Measurements from ENCODE around the gene ARID1A. TPM values are rescaled to one million over a fixed set of nuclear protein-coding genes. Genes with fewer than 3 reads are reported as not detected.
"Not testable (repeated sequence)": the region's sequence is repeated elsewhere in the genome, so short reads cannot be mapped to it uniquely, and the experiment has no call there.

Gene ARID1A
- 71.7 TPM for total RNA-seq
- polyA plus RNA-seq (ENCODE audit: insufficient read depth, low read depth, low replicate concordance), result 9.9 TPM
- long read RNA-seq, donor 1, transcript ARID1A-217 (1 exons, 3,046 nt), result major isoform, 48 of 125 reads
- long read RNA-seq, donor 1, partial matches to known transcripts, result 74 of 125 reads
- long read RNA-seq, donor 1, other reads (novel, unspliced or antisense), result 0 of 125 reads
- long read RNA-seq, donor 2, transcript ARID1A-217 (1 exons, 3,046 nt), result major isoform, 23 of 40 reads
- long read RNA-seq, donor 2, partial matches to known transcripts, result 16 of 40 reads
- long read RNA-seq, donor 2, other reads (novel, unspliced or antisense), result 0 of 40 reads
- long read RNA-seq, donor 3, transcript ARID1A-217 (1 exons, 3,046 nt), result major isoform, 37 of 131 reads
- long read RNA-seq, donor 3, partial matches to known transcripts, result 94 of 131 reads
- long read RNA-seq, donor 3, other reads (novel, unspliced or antisense), result 0 of 131 reads
- long read RNA-seq, donor 4, transcript ARID1A-217 (1 exons, 3,046 nt), result major isoform, 19 of 46 reads
- long read RNA-seq, donor 4, partial matches to known transcripts, result 27 of 46 reads
- long read RNA-seq, donor 4, other reads (novel, unspliced or antisense), result 0 of 46 reads
- long read RNA-seq, donor 5, transcript ARID1A-217 (1 exons, 3,046 nt), result major isoform, 5 of 5 reads
- long read RNA-seq, donor 5, partial matches to known transcripts, result 0 of 5 reads
- long read RNA-seq, donor 5, other reads (novel, unspliced or antisense), result 0 of 5 reads
- long read RNA-seq, donor 6, transcript ARID1A-217 (1 exons, 3,046 nt), result major isoform, 6 of 18 reads
- long read RNA-seq, donor 6, partial matches to known transcripts, result 12 of 18 reads
- long read RNA-seq, donor 6, other reads (novel, unspliced or antisense), result 0 of 18 reads
- long read RNA-seq, donor 7, transcript ARID1A-217 (1 exons, 3,046 nt), result major isoform, 14 of 30 reads
- long read RNA-seq, donor 7, partial matches to known transcripts, result 10 of 30 reads
- long read RNA-seq, donor 7, other reads (novel, unspliced or antisense), result 6 of 30 reads
- long read RNA-seq, donor 8, transcript ARID1A-217 (1 exons, 3,046 nt), result major isoform, 50 of 89 reads
- long read RNA-seq, donor 8, partial matches to known transcripts, result 39 of 89 reads
- long read RNA-seq, donor 8, other reads (novel, unspliced or antisense), result 0 of 89 reads
- long read RNA-seq, donor 9, transcript ARID1A-217 (1 exons, 3,046 nt), result major isoform, 26 of 53 reads
- long read RNA-seq, donor 9, partial matches to known transcripts, result 27 of 53 reads
- long read RNA-seq, donor 9, other reads (novel, unspliced or antisense), result 0 of 53 reads
- long read RNA-seq, donor 10, transcript ARID1A-217 (1 exons, 3,046 nt), result major isoform, 40 of 75 reads
- long read RNA-seq, donor 10, partial matches to known transcripts, result 34 of 75 reads
- long read RNA-seq, donor 10, other reads (novel, unspliced or antisense), result 0 of 75 reads

DNA sequence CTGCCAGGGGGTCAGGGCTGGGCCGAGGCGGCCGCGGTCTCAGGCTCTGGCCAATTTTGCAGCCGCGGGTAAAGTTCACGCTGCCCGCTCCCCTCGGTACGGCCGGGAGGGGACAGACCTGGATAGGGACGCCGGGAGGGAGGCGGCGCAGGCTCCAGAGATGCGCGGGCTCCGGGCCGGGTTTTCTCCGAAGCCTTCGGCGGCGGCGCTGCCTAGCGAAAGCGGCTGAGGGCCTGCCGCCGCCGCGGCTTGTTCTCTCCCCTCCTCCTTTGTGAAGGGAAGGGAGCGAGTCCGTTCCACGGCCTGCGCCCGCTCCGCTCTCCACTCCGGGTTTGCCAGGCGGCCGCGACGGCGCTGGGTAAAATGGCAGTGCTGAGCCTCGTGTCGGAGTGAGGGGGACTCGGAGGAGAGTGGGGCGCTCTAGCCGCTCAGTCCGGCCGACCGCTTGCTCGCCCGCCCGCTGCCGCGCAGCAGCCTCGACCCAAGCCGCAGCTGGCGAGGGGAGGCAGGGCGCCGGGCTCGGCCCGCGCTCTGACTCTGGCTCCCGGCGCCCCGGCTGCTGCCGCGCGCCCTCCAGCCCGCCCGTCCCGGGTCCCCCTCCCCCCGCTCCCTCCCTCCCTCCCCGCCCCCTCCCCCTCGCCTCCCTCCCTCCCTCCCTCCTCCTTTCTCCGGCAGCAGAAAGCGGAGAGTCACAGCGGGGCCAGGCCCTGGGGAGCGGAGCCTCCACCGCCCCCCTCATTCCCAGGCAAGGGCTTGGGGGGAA lies at the start of gene ARID1A:
Gene ARID1A (plus strand): TSS at position 660 of the 763 bp plus-strand sequence. CDS start 389 bp downstream, outside the sequence.
- peak within 1 kb of the TSS; percentile 35 to 80 (median 59) for H3K9ac ChIP-seq (ENCODE audit: low read length in 3 of 3)
- H3K4me3 ChIP-seq (ENCODE audit: low read length in 3 of 3), result peak within 1 kb of the TSS; percentile 59 to 66 (median 65)
- TF ChIP-seq, protein P1, sequence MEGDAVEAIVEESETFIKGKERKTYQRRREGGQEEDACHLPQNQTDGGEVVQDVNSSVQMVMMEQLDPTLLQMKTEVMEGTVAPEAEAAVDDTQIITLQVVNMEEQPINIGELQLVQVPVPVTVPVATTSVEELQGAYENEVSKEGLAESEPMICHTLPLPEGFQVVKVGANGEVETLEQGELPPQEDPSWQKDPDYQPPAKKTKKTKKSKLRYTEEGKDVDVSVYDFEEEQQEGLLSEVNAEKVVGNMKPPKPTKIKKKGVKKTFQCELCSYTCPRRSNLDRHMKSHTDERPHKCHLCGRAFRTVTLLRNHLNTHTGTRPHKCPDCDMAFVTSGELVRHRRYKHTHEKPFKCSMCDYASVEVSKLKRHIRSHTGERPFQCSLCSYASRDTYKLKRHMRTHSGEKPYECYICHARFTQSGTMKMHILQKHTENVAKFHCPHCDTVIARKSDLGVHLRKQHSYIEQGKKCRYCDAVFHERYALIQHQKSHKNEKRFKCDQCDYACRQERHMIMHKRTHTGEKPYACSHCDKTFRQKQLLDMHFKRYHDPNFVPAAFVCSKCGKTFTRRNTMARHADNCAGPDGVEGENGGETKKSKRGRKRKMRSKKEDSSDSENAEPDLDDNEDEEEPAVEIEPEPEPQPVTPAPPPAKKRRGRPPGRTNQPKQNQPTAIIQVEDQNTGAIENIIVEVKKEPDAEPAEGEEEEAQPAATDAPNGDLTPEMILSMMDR (IDR thresholded peaks at IDR 0.05; ENCODE audit: borderline replicate concordance, extremely low read depth, insufficient read depth), result peak; percentile 2
- peaks cover 8 to 42% (median 31%) of the 10 kb centered on the region in 3 donors for H3K4me1 ChIP-seq (ENCODE audit: control insufficient read depth in 2 of 3, insufficient read depth in 2 of 3, low read depth in 1 of 3, low read length in 3 of 3)
- no peaks in the 10 kb centered on the region for H3K9me3 ChIP-seq (ENCODE audit: control insufficient read depth in 2 of 3, insufficient read depth in 1 of 3, low read length in 3 of 3)
- peak within 1 kb of the TSS; percentile 94 to 97 for H3K27ac ChIP-seq (ENCODE audit: low read depth in 2 of 2, low read length in 2 of 2)
- DNase-seq, result peak; percentile 98 to 99 (median 98)
- FAIRE-seq, result no peak
- H3K27me3 ChIP-seq (ENCODE audit: control insufficient read depth, insufficient read depth, low read length), result no peaks in the 10 kb centered on the region
- H3K36me3 ChIP-seq (ENCODE audit: control insufficient read depth in 2 of 3, insufficient read depth in 3 of 3, low read length in 3 of 3), result no peaks in the 10 kb centered on the region
- intact Hi-C loops (cut with DNase I), result no loop called here

DNA sequence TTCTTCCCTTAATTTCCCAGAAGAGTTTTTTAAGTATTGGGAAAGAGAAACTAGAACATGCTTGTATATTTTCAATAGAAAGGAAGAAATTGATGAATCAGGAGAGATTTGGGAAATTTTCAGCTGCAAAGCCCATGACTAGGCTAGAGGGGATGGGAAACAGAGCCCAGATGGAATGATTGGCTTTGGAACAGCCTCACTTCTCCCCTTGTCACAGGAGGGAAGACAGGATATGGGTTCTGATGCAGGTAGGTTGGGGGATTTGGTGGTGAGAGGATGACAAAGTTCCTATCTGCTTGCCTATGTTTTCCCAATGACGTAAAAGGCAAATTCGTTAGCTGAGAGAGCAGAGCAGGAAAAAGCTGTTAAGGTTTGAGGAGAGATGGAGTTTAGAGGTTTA lies 31.0 kb upstream of the ARID1A start:
- no peaks in the 10 kb centered on the region for H3K9me3 ChIP-seq (ENCODE audit: control insufficient read depth in 2 of 3, insufficient read depth in 1 of 3, low read length in 3 of 3)
- no peaks in the 10 kb centered on the region for H3K4me1 ChIP-seq (ENCODE audit: control insufficient read depth in 2 of 3, insufficient read depth in 2 of 3, low read depth in 1 of 3, low read length in 3 of 3)
- no peak overlapping the region for H3K9ac ChIP-seq (ENCODE audit: low read length in 3 of 3)
- no peaks in the 10 kb centered on the region for H3K27me3 ChIP-seq (ENCODE audit: control insufficient read depth, insufficient read depth, low read length)
- intact Hi-C loops (cut with DNase I), result no loop called here
- no peak overlapping the region for H3K4me3 ChIP-seq (ENCODE audit: low read length in 3 of 3)
- DNase-seq (no peak), FAIRE-seq (no peak)
- no peak overlapping the region for H3K27ac ChIP-seq (ENCODE audit: low read depth in 2 of 2, low read length in 2 of 2)
- no peaks in the 10 kb centered on the region for H3K36me3 ChIP-seq (ENCODE audit: control insufficient read depth in 2 of 3, insufficient read depth in 3 of 3, low read length in 3 of 3)
- TF ChIP-seq, protein P1 (IDR thresholded peaks at IDR 0.05; ENCODE audit: borderline replicate concordance, extremely low read depth, insufficient read depth), result no peak

DNA sequence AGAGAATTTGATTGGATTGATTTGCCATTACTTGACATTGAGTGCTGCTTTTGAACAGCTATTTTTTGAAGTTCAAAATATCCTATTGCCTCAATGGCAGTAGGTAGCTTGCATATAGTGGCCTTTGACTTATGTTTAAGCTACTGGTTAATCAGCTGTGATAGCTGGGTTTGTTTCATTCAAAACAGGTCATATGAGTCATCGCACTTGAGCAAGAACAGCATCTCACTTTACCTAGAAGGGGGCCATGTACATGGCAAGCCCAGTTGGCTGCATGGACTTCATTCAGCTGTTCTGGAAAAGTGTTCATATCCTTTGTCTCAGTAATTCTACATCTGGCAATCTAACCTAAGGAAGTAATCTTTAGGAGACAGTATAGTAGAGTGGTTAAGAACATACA lies 29.0 kb upstream of the ARID1A start:
- H3K27me3 ChIP-seq (ENCODE audit: control insufficient read depth, insufficient read depth, low read length), result no peaks in the 10 kb centered on the region
- no peak overlapping the region for H3K4me3 ChIP-seq (ENCODE audit: low read length in 3 of 3)
- H3K9me3 ChIP-seq (ENCODE audit: control insufficient read depth in 2 of 3, insufficient read depth in 1 of 3, low read length in 3 of 3), result no peaks in the 10 kb centered on the region
- no peak overlapping the region for H3K9ac ChIP-seq (ENCODE audit: low read length in 3 of 3)
- intact Hi-C loops (cut with DNase I), result no loop called here
- no peaks in the 10 kb centered on the region for H3K4me1 ChIP-seq (ENCODE audit: control insufficient read depth in 2 of 3, insufficient read depth in 2 of 3, low read depth in 1 of 3, low read length in 3 of 3)
- H3K36me3 ChIP-seq (ENCODE audit: control insufficient read depth in 2 of 3, insufficient read depth in 3 of 3, low read length in 3 of 3), result no peaks in the 10 kb centered on the region
- no peak for FAIRE-seq
- no peak for DNase-seq
- H3K27ac ChIP-seq (ENCODE audit: low read depth in 2 of 2, low read length in 2 of 2), result no peak overlapping the region
- TF ChIP-seq, protein P1 (IDR thresholded peaks at IDR 0.05; ENCODE audit: borderline replicate concordance, extremely low read depth, insufficient read depth), result no peak

DNA sequence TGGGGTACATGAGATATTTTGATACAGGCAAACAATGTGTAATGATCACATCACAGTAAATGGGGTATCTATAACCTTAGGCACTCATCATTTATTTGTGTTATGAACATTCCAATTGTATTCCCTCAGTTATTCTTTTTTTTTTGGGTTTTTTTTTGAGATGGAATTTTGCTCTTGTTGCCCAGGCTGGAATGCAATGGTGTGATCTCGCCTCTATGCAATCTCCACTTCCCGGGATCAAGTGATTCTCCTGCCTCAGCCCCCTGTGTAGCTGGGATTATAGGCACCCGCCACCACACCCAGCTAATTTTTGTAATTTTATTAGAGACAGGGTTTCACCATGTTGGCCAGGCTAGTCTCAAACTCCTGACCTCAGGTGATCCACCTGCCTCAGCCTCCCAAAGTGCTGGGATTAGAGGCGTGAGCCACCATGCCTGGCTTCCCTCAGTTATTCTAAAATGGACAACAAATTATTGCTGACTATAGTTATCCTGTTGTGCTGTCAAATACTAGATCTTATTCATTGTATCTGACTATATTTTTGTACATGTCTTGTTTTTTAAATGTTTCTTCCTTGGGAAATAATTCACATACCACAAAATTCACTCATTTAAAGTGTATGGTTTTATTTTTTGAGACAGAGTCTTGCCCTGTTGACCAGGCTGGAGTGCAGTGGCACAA lies 27.6 kb upstream of the ARID1A start:
- FAIRE-seq; H3K27me3 ChIP-seq (ENCODE audit: control insufficient read depth, insufficient read depth, low read length); H3K9ac ChIP-seq (ENCODE audit: low read length in 3 of 3); intact Hi-C loops (cut with DNase I); H3K4me1 ChIP-seq (ENCODE audit: control insufficient read depth in 2 of 3, insufficient read depth in 2 of 3, low read depth in 1 of 3, low read length in 3 of 3); H3K36me3 ChIP-seq (ENCODE audit: control insufficient read depth in 2 of 3, insufficient read depth in 3 of 3, low read length in 3 of 3); H3K4me3 ChIP-seq (ENCODE audit: low read length in 3 of 3); H3K9me3 ChIP-seq (ENCODE audit: control insufficient read depth in 2 of 3, insufficient read depth in 1 of 3, low read length in 3 of 3); DNase-seq; H3K27ac ChIP-seq (ENCODE audit: low read depth in 2 of 2, low read length in 2 of 2): not testable (repeated sequence)
